ENCODE results near the gene TMEM183A.

The TMEM183A gene

GRCh38 chr1:203031467-203031866 lies 24.3 kb downstream of the TMEM183A start:
- DNase-seq, result peak; percentile 20

GRCh38 chr1:203033287-203033686 lies 26.1 kb downstream of the TMEM183A start:
- no peak for DNase-seq

- no peak for DNase-seq
These were observed 26.7 kb downstream of the TMEM183A start for GRCh38 chr1:203033917-203034316.

- DNase-seq, result no peak
These were observed 27.4 kb downstream of the TMEM183A start for GRCh38 chr1:203034422-203035110.

DNA sequence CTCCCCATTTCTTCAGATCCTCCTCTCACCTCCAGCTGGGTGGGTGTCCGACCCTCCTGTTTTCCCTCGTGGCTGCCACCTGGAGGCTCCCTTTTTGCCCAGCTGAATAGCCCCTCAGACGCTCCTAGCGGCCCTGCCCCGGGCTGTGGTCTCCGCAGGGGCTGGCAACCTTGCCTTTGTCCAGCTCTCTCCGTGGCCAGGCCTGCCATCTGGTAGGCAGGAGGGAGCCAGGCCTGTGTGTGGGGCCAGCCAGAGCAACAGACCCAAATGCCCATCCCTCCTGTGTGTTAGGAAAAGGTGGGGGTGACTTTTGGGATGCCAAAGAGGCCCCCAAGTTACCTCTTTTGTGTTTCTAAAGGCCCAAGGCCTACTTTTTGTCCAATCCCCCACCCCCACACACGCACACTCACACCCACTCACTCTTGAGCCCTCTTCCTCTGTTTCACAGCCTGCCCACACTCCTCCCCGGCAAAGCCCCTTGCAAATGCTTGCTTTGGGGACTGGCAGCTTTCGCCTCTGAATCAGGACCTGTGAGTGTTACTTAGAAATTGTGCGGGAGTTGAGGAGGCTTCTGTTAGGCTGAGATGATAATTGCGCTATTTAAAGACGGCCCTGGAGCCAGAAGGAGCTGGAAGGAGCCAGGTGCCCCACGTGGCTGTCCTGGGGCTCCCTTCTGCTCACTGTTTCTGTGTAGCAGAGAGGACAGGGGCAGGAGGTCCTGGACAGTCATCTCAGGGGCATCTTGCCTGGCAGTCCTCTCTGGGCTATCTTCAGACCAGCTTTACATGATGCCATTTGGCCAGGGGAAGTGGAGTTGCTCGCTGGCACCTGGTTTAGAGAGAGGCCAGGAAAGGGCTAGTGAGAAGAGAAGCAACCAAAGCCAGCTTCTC lies 28.2 kb downstream of the TMEM183A start:
- DNase-seq, result no peak

- peak; percentile 40 for DNase-seq
These were observed 29.0 kb downstream of the TMEM183A start for GRCh38 chr1:203036135-203036534.

- DNase-seq, result no peak
These were observed 29.4 kb downstream of the TMEM183A start for GRCh38 chr1:203036537-203036936.

GRCh38 chr1:203037509-203038190 lies 30.5 kb downstream of the TMEM183A start:
- DNase-seq, result no peak

GRCh38 chr1:203038217-203038741 lies 31.1 kb downstream of the TMEM183A start:
- peak; percentile 26 for DNase-seq

- peak; percentile 86 for DNase-seq
These were observed 31.9 kb downstream of the TMEM183A start for GRCh38 chr1:203038891-203039608.

GRCh38 chr1:203039609-203040512 lies 32.7 kb downstream of the TMEM183A start:
- DNase-seq, result peak; percentile 58

DNA sequence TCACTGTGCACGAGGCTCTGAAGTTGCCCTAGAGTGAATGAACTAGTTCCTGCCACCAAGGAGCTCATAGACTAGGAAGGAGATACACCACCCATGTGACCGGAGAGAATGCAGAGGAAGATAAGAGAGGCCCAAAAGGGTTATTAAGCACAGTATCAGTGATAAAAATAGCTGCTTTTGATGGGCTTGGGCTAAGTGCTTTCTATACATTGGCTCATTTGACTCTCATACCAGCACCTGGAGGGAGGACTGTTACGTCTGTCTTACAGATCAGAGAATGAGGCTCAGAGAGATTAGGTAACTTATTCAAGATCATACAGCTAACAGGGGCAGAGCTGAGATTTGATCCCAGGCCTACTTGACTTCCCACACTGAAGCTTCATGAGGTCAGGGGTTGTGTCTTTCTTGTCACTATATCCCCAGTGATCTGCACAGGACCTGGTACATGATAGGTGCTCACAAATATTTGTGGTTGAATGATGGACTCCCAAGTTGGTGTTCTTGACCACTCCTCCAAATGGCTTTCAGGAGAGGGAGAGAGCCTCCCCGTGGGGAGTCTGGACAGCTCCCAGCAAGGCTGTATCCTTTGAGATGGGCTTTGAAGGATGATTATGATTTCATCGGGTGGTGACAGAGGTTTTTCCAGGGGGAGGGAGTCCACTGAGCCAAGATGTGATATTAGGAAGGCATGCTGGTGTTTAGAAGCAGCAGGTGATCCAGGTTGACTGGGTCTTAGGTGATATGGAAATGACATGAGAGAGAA lies 33.5 kb downstream of the TMEM183A start:
- DNase-seq, result peak; percentile 79

DNA sequence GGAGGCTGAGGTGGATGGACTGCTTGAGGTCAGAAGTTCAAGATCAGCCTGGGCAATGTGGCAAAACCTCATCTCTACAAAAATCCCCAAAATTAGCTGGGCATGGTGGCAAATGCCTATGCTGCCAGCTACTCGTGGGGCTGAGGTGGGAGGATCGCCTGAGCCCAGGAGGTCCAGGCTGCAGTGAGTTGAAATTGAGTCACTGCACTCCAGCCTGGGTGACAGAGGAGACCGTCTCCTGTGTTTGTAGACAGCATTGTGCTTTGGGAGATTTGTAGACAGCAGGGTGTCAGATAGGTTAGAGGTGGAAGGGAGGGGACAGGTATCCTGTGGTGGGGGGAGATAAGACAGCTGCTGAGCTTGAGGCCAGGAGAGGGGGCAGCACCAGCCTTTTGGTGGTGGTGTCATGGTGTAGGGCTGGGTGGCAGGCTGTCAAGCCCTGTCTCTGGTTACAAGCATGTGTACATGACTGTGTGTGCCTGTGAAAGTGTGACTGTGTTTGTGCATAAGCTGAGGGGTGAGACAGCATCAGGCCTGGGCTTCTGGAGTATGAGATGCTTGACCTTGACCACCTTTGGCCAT lies 34.3 kb downstream of the TMEM183A start:
- DNase-seq, result no peak

GRCh38 chr1:203043830-203044545 lies 36.8 kb downstream of the TMEM183A start:
- DNase-seq, result no peak

DNA sequence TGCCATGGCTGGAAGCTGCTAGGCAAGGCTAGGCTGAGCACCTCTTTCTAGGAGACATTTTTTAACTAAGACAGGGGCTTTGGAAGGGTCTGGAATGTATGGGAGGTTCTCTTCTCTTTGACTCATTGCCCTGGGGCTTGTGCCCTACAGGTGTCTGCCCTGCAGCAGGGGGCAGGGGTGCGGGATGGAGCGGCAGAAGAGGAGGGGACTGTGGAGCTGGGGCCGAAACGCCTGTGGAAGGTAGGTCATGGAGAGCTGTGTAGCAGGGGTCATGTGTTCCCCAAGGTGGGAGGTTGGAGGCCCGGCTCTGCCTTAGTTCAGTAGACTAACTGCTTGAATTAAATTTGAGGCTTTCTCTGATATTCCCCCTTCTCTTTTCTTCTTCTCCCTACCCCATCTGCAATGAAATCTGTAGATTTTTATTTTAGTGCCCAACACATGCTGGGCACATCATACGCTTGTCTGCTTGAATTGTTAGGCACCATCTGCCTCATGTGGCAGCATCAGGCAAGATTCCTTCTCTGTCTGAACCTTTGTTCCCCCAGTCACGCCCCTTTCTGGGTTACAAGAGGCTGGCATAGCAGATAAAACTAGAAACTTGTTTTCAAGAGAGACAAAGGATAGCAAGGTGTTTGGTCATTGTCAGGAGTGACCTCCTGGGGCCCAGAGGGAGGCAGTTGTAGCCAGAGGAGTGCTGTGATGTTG lies 37.5 kb downstream of the TMEM183A start:
- no peak for DNase-seq

DNA sequence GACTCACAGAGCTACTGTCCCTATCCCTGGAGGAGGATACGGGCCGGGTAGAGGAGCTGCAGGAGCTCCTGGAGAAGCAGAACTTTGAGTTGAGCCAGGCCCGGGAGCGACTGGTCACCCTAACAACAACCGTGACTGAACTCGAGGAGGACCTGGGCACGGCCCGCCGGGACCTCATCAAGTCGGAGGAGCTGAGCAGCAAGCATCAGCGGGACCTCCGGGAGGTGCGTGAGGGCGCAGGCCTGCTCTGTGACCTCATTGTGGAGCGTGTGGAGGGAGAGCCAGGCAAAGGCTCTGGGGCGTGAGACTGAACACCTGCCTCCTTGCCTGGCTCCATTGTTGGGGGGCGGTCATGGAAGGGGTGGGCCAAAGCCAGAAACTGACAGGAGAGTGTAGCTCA lies 38.2 kb downstream of the TMEM183A start:
- no peak for DNase-seq

DNA sequence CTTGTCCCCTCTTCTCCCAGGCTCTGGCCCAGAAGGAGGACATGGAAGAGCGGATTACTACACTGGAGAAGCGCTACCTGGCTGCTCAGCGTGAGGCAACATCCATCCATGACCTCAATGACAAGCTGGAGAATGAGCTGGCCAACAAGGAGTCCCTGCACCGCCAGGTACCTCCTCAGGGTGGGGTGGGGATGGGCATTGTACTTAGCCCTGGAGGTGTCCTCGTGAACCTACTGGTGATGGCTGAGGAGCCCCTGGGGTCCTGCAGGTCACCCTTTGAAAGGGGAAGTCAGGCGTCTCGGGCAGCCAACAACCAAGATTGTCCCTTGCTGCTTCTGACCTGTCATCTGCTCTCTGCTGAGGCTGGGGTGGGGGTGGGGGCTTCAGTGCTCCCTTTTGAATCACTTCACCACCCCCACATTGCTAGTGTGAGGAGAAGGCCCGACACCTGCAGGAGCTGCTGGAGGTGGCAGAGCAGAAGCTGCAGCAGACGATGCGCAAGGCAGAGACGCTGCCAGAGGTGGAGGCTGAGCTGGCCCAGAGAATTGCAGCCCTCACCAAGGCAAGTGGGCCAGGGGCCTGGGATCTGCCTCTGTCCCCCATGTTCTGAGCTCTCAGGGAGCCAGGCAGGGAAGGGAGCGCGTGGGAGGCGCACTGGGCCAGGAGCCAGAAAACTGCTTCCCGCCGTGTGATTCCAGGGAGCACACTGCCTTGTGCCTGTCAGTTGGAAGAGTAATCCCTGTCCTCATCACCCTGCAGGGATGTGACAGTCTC lies 38.8 kb downstream of the TMEM183A start:
- DNase-seq, result no peak

GRCh38 chr1:203046984-203047630 lies 39.9 kb downstream of the TMEM183A start:
- peak; percentile 18 for DNase-seq

Data from hematopoietic multipotent progenitor cell treated with erythropoietin and hydrocortisone succinate and interleukin-3 and kit ligand, for 4 days (in vitro differentiated cells).